Body of pancreas (tissue), 4 donors: ENCODE data around the gene MT1G.

Experiments
- POLR2A ChIP-seq, 3 donors: fragments of 450-650 bp; IDR thresholded peaks; one replicate each; pipeline ENCODE4 v1.6.1; 2016; ENCODE audit warnings: antibody characterized with exemption in 3 of 3, mild to moderate bottlenecking in 2 of 3
- TF ChIP-seq, protein P1 (sequence below), 7 experiments: fragments of 450-650 bp in 4 of 7; fragments of 200-600 bp in 3 of 7; sonication (generic) in 3 of 7; IDR thresholded peaks; one replicate each; pipeline ENCODE4 v1.5.1; 2016 to 2019; ENCODE audit warnings: antibody characterized with exemption in 7 of 7

DNA sequence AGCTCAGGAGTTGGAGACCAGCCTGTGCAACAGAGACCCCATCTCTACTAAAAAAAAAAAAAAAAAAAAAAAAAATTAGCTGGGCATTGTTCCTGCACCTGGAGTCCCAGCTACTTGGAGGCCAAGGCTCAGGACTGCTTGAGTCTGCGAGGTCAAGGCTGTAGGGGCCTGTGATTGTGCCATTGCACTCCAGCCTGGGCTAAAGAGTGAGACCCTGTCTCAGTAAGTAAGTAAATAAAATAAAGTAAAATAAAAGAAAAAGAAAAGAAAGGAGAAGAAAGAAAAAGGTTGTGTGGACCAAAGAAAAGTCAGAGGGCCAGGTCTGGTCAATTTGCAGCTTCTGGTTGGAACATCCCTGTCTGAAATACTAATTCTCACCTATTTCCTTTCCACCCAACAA lies 32.8 kb upstream of the MT1G start:
- TF ChIP-seq POLR2A (IDR thresholded peaks at IDR 0.05) = no peak
- TF ChIP-seq, protein P1, sequence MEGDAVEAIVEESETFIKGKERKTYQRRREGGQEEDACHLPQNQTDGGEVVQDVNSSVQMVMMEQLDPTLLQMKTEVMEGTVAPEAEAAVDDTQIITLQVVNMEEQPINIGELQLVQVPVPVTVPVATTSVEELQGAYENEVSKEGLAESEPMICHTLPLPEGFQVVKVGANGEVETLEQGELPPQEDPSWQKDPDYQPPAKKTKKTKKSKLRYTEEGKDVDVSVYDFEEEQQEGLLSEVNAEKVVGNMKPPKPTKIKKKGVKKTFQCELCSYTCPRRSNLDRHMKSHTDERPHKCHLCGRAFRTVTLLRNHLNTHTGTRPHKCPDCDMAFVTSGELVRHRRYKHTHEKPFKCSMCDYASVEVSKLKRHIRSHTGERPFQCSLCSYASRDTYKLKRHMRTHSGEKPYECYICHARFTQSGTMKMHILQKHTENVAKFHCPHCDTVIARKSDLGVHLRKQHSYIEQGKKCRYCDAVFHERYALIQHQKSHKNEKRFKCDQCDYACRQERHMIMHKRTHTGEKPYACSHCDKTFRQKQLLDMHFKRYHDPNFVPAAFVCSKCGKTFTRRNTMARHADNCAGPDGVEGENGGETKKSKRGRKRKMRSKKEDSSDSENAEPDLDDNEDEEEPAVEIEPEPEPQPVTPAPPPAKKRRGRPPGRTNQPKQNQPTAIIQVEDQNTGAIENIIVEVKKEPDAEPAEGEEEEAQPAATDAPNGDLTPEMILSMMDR (IDR thresholded peaks at IDR 0.05) = no peak
